T1000 (cell line): ENCODE data around the gene ZBTB45.
"Not testable (repeated sequence)": the region's sequence is repeated elsewhere in the genome, so short reads cannot be mapped to it uniquely, and the experiment has no call there.

Experiments used
- DNase-seq: peaks from one replicate; lab custom pipeline; 2025; ENCODE audit warnings: mixed read lengths; lab: John Stamatoyannopoulos, UW

Gene ZBTB45

DNA sequence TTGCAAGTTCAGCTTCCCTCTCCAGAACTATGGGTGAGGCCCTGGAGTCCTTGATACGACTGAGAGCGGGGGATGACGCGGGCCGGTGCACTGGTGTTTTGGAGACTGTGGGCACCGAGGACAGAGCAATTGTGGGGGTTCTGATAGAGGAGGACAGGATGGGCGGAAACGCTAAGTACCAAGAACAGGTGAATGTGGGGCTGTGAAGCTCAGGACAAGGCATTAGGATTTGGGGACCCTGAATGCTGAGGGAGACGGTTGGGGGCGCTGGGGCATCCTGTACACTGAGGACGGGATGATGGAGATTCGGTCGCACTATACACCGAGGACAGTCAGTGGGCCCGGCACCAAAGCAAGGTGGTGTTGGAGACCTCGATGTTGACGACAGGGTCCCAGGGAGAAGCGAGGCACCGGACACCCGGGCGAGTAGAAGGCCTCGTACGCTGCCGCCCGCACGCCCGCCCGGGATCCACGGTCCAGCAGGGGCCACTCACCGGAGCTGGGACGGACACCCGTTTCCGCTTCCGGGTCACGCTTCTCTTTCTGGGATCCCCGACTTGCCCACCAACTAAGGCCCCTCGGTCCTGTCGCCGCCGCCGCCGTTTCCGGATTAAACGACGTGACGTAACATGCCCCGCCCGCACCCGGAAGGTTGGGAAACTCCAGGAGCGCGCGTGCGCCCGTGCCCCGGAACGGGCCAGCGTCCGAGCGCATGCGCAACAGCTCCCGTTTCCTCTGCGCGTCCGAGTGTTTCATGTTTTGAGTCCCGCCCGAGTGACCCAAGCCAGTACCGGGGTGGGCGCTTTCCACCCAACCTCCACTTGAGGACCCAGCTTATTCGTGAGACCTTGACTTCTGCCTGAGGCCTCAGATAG is 35.1 kb upstream of the ZBTB45 start, which contains the start of gene CHMP2A:
Gene CHMP2A, minus strand, starts transcription at position 612 of the 875 bp plus-strand sequence. CDS start 893 bp downstream, outside the sequence.
- no peak for DNase-seq

- DNase-seq = no peak
Observed at GRCh38 chr19:58553799-58554493, 34.3 kb upstream of the ZBTB45 start.

- no peak for DNase-seq
Observed at GRCh38 chr19:58552655-58553054, 33.0 kb upstream of the ZBTB45 start.

DNA sequence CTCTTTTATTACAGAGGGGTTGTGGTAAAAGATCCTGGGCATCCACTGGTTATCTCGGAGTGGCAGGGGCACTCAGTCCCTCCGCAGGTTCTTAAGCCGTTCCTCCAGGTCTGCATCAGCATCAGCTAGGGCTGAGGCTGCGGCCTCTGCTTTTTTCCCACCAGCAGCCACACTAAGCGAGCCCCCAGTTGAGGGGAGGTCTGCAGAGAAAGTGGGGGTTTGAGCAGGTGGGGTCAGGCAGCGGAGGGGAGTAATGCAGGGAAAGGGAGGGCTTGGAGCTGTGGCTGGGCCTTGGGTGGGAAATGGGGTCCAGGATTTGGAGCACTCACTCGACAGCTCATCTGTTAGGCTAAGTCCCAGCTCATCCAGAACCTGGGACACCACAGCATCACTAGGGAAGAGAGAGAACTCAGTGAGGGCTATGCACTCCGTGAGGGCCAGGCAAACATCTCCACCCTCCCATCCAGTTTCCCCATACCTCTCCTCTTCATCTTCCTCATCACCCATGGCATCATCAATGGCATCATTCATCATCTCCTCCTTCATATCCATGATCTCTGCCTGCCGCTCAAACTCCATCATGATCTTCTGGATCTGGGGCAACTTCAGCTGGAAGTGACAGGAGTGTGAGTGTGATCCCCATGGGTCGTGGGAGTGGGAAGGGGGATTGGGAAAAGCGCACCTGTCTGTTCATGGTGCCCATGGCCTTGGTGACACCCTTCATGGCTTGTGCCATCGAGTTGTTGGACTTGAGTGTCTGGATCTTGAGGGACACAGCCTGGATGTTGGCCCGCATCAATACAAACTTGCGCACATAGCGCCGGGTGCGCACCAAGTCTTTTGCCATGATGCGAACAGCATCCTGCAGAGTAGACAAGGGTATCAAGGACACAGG is 32.2 kb upstream of the ZBTB45 start:
- no peak for DNase-seq

DNA sequence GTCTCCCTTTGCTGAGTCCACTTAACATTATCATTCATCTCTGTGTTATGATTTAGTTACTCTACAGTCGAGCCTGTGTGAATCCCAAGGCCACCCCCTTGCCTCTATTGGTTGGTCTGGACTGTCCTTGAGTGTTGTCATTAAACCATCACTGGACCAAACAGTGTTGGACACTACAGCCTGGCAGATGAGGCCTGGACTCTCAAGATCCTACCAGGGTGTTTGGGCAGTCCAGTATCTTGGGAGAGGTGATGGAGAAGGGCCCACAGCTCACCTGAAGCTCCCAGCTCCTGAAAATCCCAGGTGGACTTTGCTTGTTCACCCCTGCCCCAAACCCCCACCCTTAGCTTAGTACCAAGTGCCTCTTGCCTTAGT is 31.5 kb upstream of the ZBTB45 start:
- no peak for DNase-seq

- DNase-seq = no peak
Observed at GRCh38 chr19:58550362-58551122, 30.9 kb upstream of the ZBTB45 start.

DNA sequence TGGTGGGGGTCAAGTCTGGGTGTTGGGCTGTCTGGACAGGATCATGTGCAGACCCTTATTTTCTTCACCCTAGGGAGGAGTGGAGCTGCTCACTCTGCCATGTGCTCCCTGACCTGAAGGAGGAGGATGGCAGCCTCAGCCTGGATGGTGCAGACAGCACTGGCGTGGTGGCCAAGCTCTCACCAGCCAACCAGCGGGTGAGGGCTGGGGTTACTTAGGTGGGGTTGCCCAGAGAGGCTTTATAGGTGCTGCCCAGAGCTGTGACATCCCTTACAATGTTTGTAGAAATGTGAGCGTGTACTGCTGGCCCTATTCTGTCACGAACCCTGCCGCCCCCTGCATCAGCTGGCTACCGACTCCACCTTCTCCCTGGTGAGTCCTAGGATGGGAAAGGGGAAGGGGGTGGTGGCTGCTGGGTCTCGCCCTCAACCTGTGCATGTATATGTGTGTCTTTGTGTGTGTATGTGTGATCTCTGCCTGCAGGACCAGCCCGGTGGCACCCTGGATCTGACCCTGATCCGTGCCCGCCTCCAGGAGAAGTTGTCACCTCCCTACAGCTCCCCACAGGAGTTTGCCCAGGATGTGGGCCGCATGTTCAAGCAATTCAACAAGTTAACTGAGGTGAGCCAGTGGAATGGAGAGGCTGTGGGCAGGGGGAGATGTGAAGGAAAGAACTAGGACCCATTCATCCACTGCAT is 30.2 kb upstream of the ZBTB45 start:
- no peak for DNase-seq

GRCh38 chr19:58548859-58549663 is 29.5 kb upstream of the ZBTB45 start:
- no peak for DNase-seq

GRCh38 chr19:58547323-58548312 is 28.0 kb upstream of the ZBTB45 start:
- DNase-seq = no peak

- DNase-seq = no peak
Observed at GRCh38 chr19:58546019-58546530, 26.5 kb upstream of the ZBTB45 start.

DNA sequence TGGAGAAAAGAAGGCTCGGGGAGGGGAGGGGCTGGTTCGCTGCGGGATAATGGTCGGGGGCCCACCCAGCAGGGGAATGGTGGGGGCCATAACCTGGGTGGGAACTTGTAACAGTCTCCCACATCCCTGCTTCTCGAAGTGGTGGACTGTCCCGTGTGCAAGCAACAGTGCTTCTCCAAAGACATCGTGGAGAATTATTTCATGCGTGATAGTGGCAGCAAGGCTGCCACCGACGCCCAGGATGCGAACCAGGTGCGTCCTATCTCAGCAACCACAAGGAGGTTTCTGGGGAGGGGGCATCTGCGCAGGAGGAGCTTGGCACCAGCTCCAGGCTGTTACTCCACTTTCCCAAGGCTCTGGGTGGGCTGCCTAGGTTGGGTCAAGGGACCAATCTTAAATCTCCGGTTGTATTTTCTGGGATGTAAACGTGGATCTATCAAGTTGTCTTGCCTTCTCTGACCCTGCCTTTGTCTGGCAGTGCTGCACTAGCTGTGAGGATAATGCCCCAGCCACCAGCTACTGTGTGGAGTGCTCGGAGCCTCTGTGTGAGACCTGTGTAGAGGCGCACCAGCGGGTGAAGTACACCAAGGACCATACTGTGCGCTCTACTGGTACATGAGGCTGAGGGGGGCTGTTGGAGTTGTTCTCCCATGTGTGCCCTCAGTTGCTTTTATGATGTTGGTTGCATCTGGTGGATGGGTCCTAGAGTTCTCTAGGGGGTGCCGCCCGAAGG is 25.8 kb upstream of the ZBTB45 start:
- DNase-seq = no peak

DNA sequence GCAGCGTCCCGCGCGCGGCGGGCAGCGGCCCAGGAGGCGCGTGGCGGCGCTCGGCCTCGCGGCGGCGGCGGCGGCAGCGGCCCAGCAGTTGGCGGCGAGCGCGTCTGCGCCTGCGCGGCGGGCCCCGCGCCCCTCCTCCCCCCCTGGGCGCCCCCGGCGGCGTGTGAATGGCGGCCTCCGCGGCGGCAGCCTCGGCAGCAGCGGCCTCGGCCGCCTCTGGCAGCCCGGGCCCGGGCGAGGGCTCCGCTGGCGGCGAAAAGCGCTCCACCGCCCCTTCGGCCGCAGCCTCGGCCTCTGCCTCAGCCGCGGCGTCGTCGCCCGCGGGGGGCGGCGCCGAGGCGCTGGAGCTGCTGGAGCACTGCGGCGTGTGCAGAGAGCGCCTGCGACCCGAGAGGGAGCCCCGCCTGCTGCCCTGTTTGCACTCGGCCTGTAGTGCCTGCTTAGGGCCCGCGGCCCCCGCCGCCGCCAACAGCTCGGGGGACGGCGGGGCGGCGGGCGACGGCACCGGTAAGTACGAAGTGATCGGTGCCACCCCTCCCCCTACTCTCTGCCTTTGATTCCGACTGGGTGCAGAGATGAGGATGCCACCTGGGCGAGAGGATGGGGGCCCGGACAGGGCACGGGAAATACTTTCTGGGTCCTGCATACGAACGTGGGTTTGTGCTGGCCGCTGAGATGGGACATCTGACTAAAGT is 25.1 kb upstream of the ZBTB45 start:
- no peak for DNase-seq

DNA sequence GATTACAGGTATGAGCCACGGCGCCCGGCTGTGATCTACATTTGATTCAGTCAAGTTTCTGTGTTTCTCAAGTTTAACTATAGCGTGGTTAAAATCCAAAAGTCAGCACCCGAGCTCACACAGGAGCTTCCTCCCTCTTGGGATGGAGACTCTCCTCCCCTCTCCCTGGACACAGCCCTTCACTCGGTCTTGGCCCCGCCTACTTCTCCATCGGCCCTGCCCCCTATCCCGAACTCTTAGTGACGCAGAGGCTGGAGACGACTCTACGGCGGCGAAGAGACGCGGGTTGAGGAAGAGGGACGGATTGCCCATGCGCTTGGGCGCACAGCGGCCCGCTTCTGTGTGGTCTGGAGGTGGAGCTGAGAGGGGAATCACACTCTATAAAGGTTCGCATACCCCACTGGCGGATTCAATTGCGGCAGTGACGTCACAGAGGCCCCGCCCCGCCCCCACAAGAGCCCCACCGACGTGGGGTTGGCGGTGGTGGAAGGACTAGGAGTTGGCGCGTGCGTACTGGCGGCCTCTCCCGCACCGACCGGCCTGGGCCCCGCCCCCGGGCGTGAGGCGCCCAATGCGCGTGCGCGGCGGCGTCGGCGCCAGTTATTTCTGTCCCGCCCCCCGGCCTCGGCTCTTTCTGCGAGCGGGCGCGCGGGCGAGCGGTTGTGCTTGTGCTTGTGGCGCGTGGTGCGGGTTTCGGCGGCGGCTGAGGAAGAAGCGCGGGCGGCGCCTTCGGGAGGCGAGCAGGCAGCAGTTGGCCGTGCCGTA is 24.4 kb upstream of the ZBTB45 start, which contains the start of gene TRIM28:
Gene TRIM28, plus strand, starts transcription at position 239 of the 765 bp plus-strand sequence. CDS start 694 bp downstream, outside the sequence.
- no peak for DNase-seq

- DNase-seq = not testable (repeated sequence)
Observed at GRCh38 chr19:58542641-58543372, 23.2 kb upstream of the ZBTB45 start.

- DNase-seq = not testable (repeated sequence)
Observed at GRCh38 chr19:58539169-58539559, 19.6 kb upstream of the ZBTB45 start.
